Activated naive CD4-positive, alpha-beta T cell treated with anti-CD3 and anti-CD28 coated beads, Interleukin-2, amount 50 U/mL, for 72 hours (primary cell): ENCODE measurements around the gene NFKBIZ. TPM values are rescaled to one million over a fixed set of nuclear protein-coding genes. Genes with fewer than 3 reads are reported as not detected.
A peak's percentile ranks its signal among the peaks of the same experiment; 100 is the strongest.
"Not testable (repeated sequence)": the region's sequence is repeated elsewhere in the genome, so short reads cannot be mapped to it uniquely, and the experiment has no call there.

Experiments
- ATAC-seq, 2 donors: fragments of 150-1000 bp; cut with Tn5 transposase; 2 replicates each; pipeline ENCODE4 v1.10.0; 2021; ENCODE audit warnings: mild to moderate bottlenecking in 2 of 2, moderate library complexity in 2 of 2
- DNase-seq, 2 donors: peaks; one replicate each; pipeline ENCODE4 v3.0.0; 2021 to 2022; ENCODE audit warnings: low spot score in 2 of 2
- H3K27ac Mint-ChIP-seq, 2 donors: one replicate each; pipeline ENCODE4 v1.8.0; 2022; ENCODE audit warnings: mild to moderate bottlenecking in 2 of 2, mixed read lengths in 2 of 2
- H3K36me3 Mint-ChIP-seq, 2 donors: one replicate each; pipeline ENCODE4 v1.8.0; 2022; ENCODE audit warnings: mixed read lengths in 2 of 2
- H3K9me3 Mint-ChIP-seq, 2 donors: one replicate each; pipeline ENCODE4 v1.8.0; 2022; ENCODE audit warnings: mixed read lengths in 2 of 2
- total RNA-seq, 2 donors: library from RNA; stranded (reverse); gene quantifications; one replicate each; pipeline ENCODE4 v1.2.3, GENCODE V29; 2022

NFKBIZ gene
- total RNA-seq, 2 donors from 2014 or later = 57.3 to 62.6 TPM

- Mint-ChIP-seq H3K9me3 (no peaks in the 10 kb centered on the region), H3K27ac (no peak overlapping the region), H3K36me3 (peaks cover 62 to 80% of the 10 kb centered on the region in 2 donors)
- ATAC-seq (no peak), DNase-seq (no peak)
These were observed 8.0 kb downstream of the NFKBIZ start for GRCh38 chr3:101857301-101857741.

GRCh38 chr3:101858464-101859030 lies 9.2 kb downstream of the NFKBIZ start:
- DNase-seq (no peak), ATAC-seq (no peak)
- H3K36me3 Mint-ChIP-seq = peaks cover 50 to 73% of the 10 kb centered on the region in 2 donors
- no peaks in the 10 kb centered on the region for H3K9me3 Mint-ChIP-seq
- H3K27ac Mint-ChIP-seq = no peak overlapping the region

GRCh38 chr3:101859882-101860448 lies 10.7 kb downstream of the NFKBIZ start:
- peaks cover 36 to 59% of the 10 kb centered on the region in 2 donors for H3K36me3 Mint-ChIP-seq
- no peak for DNase-seq
- no peaks in the 10 kb centered on the region for H3K9me3 Mint-ChIP-seq
- no peak for ATAC-seq
- no peak overlapping the region for H3K27ac Mint-ChIP-seq

- Mint-ChIP-seq H3K27ac (no peak overlapping the region), H3K9me3 (no peaks in the 10 kb centered on the region), H3K36me3 (peaks cover 26 to 48% of the 10 kb centered on the region in 2 donors)
- no peak for DNase-seq
- peak; percentile 53 to 62 for ATAC-seq
These were observed 12.0 kb downstream of the NFKBIZ start for GRCh38 chr3:101861212-101861788.

GRCh38 chr3:101861789-101862415 lies 12.6 kb downstream of the NFKBIZ start:
- ATAC-seq = no peak
- H3K27ac Mint-ChIP-seq = no peak overlapping the region
- H3K9me3 Mint-ChIP-seq = no peaks in the 10 kb centered on the region
- DNase-seq = no peak
- H3K36me3 Mint-ChIP-seq = peaks cover 26 to 46% of the 10 kb centered on the region in 2 donors

- no peaks in the 10 kb centered on the region for H3K9me3 Mint-ChIP-seq
- DNase-seq = no peak
- ATAC-seq = peak; percentile 35 to 39
- no peak overlapping the region for H3K27ac Mint-ChIP-seq
- peaks cover 20 to 39% of the 10 kb centered on the region in 2 donors for H3K36me3 Mint-ChIP-seq
These were observed 13.3 kb downstream of the NFKBIZ start for GRCh38 chr3:101862416-101863165.

- H3K36me3 Mint-ChIP-seq = peaks cover 7 to 18% of the 10 kb centered on the region in 2 donors
- ATAC-seq, H3K27ac Mint-ChIP-seq, H3K9me3 Mint-ChIP-seq, DNase-seq: not testable (repeated sequence)
These were observed 15.6 kb downstream of the NFKBIZ start for GRCh38 chr3:101864926-101865325.

GRCh38 chr3:101865751-101866509 lies 16.6 kb downstream of the NFKBIZ start:
- DNase-seq (no peak), ATAC-seq (no peak)
- Mint-ChIP-seq H3K36me3 (peaks cover 7 to 14% of the 10 kb centered on the region in 2 donors), H3K9me3 (no peaks in the 10 kb centered on the region), H3K27ac (no peak overlapping the region)

- DNase-seq (no peak), ATAC-seq (no peak)
- H3K36me3 Mint-ChIP-seq = peaks cover 0 to 4% of the 10 kb centered on the region in 2 donors
- no peaks in the 10 kb centered on the region for H3K9me3 Mint-ChIP-seq
- H3K27ac Mint-ChIP-seq = no peak overlapping the region
These were observed 18.2 kb downstream of the NFKBIZ start for GRCh38 chr3:101867511-101867910.

- Mint-ChIP-seq H3K36me3 (no peaks in the 10 kb centered on the region), H3K9me3 (no peaks in the 10 kb centered on the region), H3K27ac (no peak overlapping the region)
- ATAC-seq (no peak), DNase-seq (no peak)
These were observed 18.7 kb downstream of the NFKBIZ start for GRCh38 chr3:101867996-101868395.

- ATAC-seq (peak in 1 of 2 donors; percentile 18), DNase-seq (no peak)
- Mint-ChIP-seq H3K36me3 (no peaks in the 10 kb centered on the region), H3K27ac (no peak overlapping the region), H3K9me3 (peaks cover 0 to 3% of the 10 kb centered on the region in 2 donors)
These were observed 19.5 kb downstream of the NFKBIZ start for GRCh38 chr3:101868534-101869464.

GRCh38 chr3:101870138-101870537 lies 20.8 kb downstream of the NFKBIZ start:
- Mint-ChIP-seq H3K27ac (no peak overlapping the region), H3K36me3 (peaks cover 0 to 3% of the 10 kb centered on the region in 2 donors), H3K9me3 (peaks cover 4 to 6% of the 10 kb centered on the region in 2 donors)
- DNase-seq (no peak), ATAC-seq (no peak)

- H3K36me3 Mint-ChIP-seq = peaks cover 0 to 4% of the 10 kb centered on the region in 2 donors
- H3K9me3 Mint-ChIP-seq = peaks cover 5 to 6% of the 10 kb centered on the region in 2 donors
- H3K27ac Mint-ChIP-seq = no peak overlapping the region
- no peak for ATAC-seq
- no peak for DNase-seq
These were observed 24.3 kb downstream of the NFKBIZ start for GRCh38 chr3:101873619-101874018.

GRCh38 chr3:101876142-101876541 lies 26.8 kb downstream of the NFKBIZ start:
- DNase-seq = no peak
- no peak for ATAC-seq
- no peak overlapping the region for H3K27ac Mint-ChIP-seq
- peaks cover 0 to 4% of the 10 kb centered on the region in 2 donors for H3K36me3 Mint-ChIP-seq
- peaks cover 5 to 6% of the 10 kb centered on the region in 2 donors for H3K9me3 Mint-ChIP-seq

GRCh38 chr3:101878589-101878988 lies 29.3 kb downstream of the NFKBIZ start:
- ATAC-seq (no peak), DNase-seq (no peak)
- Mint-ChIP-seq H3K36me3 (peaks cover 0 to 4% of the 10 kb centered on the region in 2 donors), H3K9me3 (peaks cover 2 to 6% of the 10 kb centered on the region in 2 donors), H3K27ac (no peak overlapping the region)
